GM04504 (cell line): Measurements from ENCODE around the gene TRRAP.
"Not testable (repeated sequence)": the region's sequence is repeated elsewhere in the genome, so short reads cannot be mapped to it uniquely, and the experiment has no call there.

Experiments
- DNase-seq: peaks from one replicate; pipeline ENCODE4 v3.0.0-alpha.2; 2012; ENCODE audit warnings: low read depth

TRRAP gene

GRCh38 chr7:99030457-99030856, 152.1 kb downstream of the TRRAP start:
- DNase-seq, result no peak

DNA sequence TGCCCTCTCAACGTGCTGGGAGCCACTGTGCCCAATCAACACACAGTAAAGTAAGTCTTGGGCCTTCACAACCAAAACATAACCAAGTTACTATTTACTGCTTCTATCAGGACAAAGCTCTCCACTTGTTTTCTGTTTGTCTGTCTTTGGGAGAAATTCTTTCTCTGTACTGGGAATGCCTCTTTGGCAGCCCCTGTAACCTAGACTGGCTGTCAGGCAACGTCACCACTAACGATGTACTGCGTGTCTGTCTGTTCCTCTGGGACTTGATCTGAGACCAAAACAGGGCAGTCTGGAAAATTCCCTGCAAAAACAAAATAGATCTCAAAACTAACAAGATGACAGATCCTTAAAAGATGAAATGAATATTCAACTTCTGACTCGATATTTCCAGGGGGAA, 152.6 kb downstream of the TRRAP start:
- no peak for DNase-seq

- DNase-seq, result no peak
Measured at GRCh38 chr7:99031496-99031895, 153.2 kb downstream of the TRRAP start.

- no peak for DNase-seq
Measured at GRCh38 chr7:99032928-99033327, 154.6 kb downstream of the TRRAP start.

- no peak for DNase-seq
Measured at GRCh38 chr7:99033765-99034164, 155.4 kb downstream of the TRRAP start.

DNA sequence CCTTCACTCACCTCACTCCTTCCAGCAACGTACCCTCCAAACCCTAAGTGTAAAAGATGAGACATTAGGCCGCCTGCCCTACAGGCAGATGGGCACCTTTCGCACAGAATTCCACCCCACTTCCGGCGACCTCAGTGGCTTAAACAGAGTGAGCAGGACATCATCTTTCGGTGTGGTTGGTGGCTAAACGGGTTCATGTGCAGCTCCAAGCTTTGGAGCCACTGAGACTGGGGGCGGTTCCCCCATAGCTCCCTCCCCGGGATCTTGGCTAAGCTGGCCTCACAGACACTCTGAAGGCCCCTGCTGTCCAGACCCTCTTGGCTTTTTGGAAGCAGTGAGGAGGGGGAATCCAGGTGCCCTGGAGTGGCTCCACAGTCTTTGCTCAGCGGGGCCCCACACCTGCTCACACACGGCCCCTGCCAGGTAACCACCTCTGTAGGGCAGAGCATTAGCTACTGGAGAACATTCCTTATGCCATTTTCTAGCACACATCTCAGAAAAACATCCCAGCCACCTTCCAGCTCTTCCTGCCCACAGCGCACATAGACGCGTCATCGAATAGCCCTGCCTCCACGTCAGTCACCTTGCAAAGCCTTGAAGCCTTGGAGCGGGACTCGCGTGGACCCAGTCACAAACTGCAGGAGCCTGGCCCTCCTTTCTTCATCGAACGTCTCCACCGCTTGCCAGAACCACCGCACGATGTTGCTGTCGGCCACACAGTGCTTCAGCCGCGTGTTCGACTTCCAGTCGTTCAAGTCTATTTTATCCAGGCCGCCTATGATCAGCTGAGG, 156.8 kb downstream of the TRRAP start:
- DNase-seq, result no peak

GRCh38 chr7:99035723-99036545, 157.6 kb downstream of the TRRAP start:
- no peak for DNase-seq

DNA sequence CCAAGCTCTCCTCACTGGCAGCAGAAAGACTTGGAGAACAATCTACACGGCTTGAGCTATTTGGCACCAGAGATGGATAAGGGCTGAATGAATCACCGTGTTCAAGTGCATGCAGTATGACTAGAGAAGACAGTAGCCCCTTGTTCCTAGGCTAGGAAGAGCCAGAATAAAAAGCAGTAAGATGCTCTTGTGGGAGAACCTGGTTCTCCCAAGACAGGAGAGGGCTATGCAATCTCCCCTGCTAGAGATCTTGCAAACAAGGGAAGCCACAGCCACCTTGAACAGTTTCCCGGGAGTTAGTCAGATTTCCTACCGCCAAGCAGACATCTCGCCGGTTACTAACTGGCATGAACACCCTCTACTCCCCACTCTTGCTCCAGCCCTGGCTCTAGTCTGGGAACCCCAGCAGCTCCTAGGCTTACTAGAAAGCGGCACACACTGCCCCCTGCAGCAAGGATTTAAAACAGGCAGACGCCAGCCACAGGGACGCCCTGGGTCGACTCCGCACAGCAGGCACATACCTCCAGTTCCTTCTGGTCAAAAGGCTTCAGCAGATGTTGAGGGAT, 158.3 kb downstream of the TRRAP start:
- DNase-seq, result peak; percentile 50

DNA sequence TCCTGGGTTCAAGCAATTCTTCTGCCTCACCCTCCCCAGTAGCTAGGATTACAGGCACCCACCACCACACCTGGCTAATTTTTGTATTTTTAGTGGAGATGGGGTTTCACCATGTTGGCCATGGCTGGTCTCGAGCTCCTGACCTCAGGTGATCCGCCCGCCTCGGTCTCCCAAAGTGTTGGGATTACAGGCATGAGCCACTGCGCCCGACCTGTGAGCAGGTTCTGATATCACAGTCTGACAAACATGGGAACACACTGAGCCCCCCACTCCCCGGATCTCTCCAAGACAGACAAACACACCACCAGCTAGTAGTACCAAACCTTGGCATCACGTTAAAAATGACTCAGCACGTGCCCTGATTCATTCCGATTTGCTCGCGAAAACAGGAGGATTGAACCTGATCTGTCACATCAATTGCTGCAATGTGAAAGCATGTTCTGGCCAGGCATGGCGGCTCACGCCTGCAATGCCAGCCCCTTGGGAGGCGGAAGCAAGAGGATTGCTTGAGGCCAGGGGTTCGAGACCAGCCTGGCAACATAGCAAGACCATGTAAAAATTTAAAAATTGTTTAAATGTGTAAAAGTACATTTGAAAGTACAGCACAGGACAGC, 159.1 kb downstream of the TRRAP start:
- DNase-seq, result no peak

GRCh38 chr7:99038086-99038855, 159.9 kb downstream of the TRRAP start:
- no peak for DNase-seq

- DNase-seq, result no peak
Measured at GRCh38 chr7:99039384-99039891, 161.1 kb downstream of the TRRAP start.

GRCh38 chr7:99040104-99040958, 162.0 kb downstream of the TRRAP start:
- DNase-seq, result peak; percentile 76

- DNase-seq, result no peak
Measured at GRCh38 chr7:99041526-99041925, 163.2 kb downstream of the TRRAP start.

GRCh38 chr7:99042957-99043356, 164.6 kb downstream of the TRRAP start:
- DNase-seq, result no peak

DNA sequence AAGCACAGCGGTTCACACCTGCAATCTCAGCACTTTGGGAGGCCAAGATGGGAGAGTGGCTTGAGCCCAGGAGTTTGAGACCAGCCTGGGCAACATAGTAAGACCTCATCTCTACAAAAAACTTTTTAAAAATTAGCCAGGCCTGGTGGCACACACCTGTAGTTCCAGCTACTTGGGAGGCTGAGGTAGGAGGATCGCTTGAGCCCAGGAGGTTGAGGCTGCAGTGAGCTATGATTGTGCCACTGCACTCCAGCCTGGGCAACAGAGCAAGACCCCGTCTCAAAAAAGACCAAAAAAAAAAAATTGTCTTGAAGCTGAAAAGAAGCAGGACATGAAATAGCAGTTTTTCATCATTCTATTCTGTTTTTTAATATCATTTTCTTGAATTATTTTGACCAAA, 166.5 kb downstream of the TRRAP start:
- not testable (repeated sequence) for DNase-seq

GRCh38 chr7:99046262-99046661, 167.9 kb downstream of the TRRAP start:
- DNase-seq, result not testable (repeated sequence)

DNA sequence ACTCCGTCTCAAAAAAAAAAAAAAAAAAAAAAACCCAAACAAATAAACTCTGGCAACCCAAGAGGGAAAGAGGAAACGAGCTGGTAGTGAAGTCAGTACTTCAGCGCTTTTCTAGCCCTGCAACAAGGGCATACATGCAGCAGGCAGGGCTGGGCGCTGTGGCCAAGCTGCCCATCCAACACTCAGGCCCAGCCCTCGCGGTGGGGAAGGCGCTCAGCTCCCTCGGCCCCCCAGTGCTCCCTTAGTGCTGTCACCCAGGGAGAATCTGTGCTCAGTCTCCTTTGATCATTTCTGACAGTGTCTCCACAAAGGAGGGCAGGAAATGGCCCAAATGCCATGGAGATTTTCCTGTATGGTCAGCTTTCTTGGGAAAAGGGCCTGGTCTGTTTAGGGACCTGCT, 168.4 kb downstream of the TRRAP start:
- no peak for DNase-seq

GRCh38 chr7:99047526-99048077, 169.3 kb downstream of the TRRAP start:
- no peak for DNase-seq

- no peak for DNase-seq
Measured at GRCh38 chr7:99050971-99051370, 172.6 kb downstream of the TRRAP start.

DNA sequence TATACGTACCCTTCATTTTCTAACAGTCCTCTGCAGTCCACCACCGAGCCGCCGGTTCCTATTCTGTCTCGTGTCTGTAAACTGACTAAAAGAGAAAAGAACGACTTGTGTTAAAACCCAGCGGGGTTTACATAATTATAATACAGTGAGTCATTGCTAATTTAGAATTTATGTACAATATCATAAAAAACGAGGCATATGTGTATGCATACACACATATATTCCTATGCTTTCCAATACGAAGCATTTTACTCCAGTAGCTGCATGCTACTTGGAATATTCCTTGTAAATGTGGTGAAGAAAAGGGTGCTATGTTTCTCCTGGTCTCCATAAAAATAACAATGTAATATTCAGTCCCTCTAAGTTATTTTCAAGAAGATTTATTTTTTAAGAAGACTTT, 176.4 kb downstream of the TRRAP start:
- no peak for DNase-seq
